ENCODE results near the gene SINHCAF.

Gene SINHCAF

DNA sequence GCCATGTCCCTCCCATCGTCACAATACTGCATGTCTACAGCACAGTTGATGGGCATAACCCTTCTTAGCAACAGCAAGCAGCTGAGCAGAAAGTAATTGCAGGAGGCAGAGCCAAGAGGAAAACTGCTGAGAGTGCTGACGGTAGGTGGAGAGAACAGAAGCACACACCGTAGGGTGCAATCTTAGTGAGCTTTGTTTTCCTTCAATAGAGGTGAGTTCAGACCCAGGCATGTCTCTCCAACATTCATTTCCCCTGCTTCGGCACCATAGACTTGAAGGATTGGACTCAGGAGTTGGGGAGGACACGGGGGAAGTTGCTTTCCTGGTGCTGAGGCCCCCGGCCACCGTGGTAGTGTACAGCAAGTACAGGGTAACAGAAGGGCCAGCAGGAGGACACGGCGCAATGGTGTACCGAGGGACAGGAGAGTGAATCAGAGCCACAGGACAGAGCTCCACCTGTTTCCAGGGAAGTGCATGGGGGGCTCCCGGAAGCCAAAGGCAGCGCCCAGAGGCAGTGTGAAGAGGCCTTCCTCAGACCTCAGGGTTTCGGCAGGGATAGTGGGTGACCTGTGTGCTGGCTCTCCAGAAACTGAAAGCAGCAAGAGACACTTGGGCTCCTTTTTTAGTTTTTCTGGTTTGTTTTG is 36.3 kb upstream of the SINHCAF start:
- TF ChIP-seq ZNF8 (CRISPR knock-in tag; IDR thresholded peaks at IDR 0.05) = no peak
- TF ChIP-seq PATZ1 (CRISPR knock-in tag; IDR thresholded peaks at IDR 0.05; ENCODE audit: borderline replicate concordance) = no peak
- TF ChIP-seq ZNF565 (CRISPR knock-in tag; conservative IDR thresholded peaks at IDR 0.05; ENCODE audit: low read depth) = no peak
- TF ChIP-seq, protein P1, sequence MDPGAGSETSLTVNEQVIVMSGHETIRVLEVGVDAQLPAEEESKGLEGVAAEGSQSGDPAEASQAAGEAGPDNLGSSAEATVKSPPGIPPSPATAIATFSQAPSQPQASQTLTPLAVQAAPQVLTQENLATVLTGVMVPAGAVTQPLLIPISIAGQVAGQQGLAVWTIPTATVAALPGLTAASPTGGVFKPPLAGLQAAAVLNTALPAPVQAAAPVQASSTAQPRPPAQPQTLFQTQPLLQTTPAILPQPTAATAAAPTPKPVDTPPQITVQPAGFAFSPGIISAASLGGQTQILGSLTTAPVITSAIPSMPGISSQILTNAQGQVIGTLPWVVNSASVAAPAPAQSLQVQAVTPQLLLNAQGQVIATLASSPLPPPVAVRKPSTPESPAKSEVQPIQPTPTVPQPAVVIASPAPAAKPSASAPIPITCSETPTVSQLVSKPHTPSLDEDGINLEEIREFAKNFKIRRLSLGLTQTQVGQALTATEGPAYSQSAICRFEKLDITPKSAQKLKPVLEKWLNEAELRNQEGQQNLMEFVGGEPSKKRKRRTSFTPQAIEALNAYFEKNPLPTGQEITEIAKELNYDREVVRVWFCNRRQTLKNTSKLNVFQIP (CRISPR knock-in tag; IDR thresholded peaks at IDR 0.05; ENCODE audit: borderline replicate concordance, low read depth) = no peak
- TF ChIP-seq SNAI2 (CRISPR knock-in tag; IDR thresholded peaks at IDR 0.05) = no peak
- no peak for TF ChIP-seq ISL1 (CRISPR knock-in tag; IDR thresholded peaks at IDR 0.05)
- TF ChIP-seq TCF4 (CRISPR knock-in tag; IDR thresholded peaks at IDR 0.05; ENCODE audit: borderline replicate concordance) = no peak
- TF ChIP-seq ESRRG (CRISPR knock-in tag; IDR thresholded peaks at IDR 0.05) = no peak
- TF ChIP-seq CREB5 (CRISPR knock-in tag; IDR thresholded peaks at IDR 0.05; ENCODE audit: low read depth) = no peak
- TF ChIP-seq TOX (CRISPR knock-in tag; IDR thresholded peaks at IDR 0.05; ENCODE audit: borderline replicate concordance) = no peak
- no peak for TF ChIP-seq ZFP3 (CRISPR knock-in tag; IDR thresholded peaks at IDR 0.05)
- no peak for TF ChIP-seq CSRNP3 (CRISPR knock-in tag; IDR thresholded peaks at IDR 0.05)
- TF ChIP-seq TSHZ2 (CRISPR knock-in tag; IDR thresholded peaks at IDR 0.05) = no peak
- no peak for TF ChIP-seq ARNTL (CRISPR knock-in tag; IDR thresholded peaks at IDR 0.05; ENCODE audit: borderline replicate concordance, low read depth)
- TF ChIP-seq OSR1 (CRISPR knock-in tag; IDR thresholded peaks at IDR 0.05) = no peak
- TF ChIP-seq RARB (CRISPR knock-in tag; IDR thresholded peaks at IDR 0.05) = no peak
- no peak for TF ChIP-seq PPARA (CRISPR knock-in tag; IDR thresholded peaks at IDR 0.05; ENCODE audit: borderline replicate concordance)
- ATAC-seq = no peak; the same call in 2 of the 3 replicates

- no peak for ATAC-seq
- TF ChIP-seq RARB (CRISPR knock-in tag; IDR thresholded peaks at IDR 0.05) (no peak), TOX (CRISPR knock-in tag; IDR thresholded peaks at IDR 0.05; ENCODE audit: borderline replicate concordance) (no peak), ZNF70 (CRISPR knock-in tag; IDR thresholded peaks at IDR 0.05) (no peak), ZNF565 (CRISPR knock-in tag; conservative IDR thresholded peaks at IDR 0.05; ENCODE audit: low read depth) (no peak), ARNTL (CRISPR knock-in tag; IDR thresholded peaks at IDR 0.05; ENCODE audit: borderline replicate concordance, low read depth) (no peak), ZC3H10 (CRISPR knock-in tag; IDR thresholded peaks at IDR 0.05) (no peak), GLIS3 (CRISPR knock-in tag; IDR thresholded peaks at IDR 0.05) (no peak), ESRRG (CRISPR knock-in tag; IDR thresholded peaks at IDR 0.05) (no peak), OSR1 (CRISPR knock-in tag; IDR thresholded peaks at IDR 0.05) (no peak), CREB5 (CRISPR knock-in tag; IDR thresholded peaks at IDR 0.05; ENCODE audit: low read depth) (no peak), ZFP3 (CRISPR knock-in tag; IDR thresholded peaks at IDR 0.05) (no peak), ZNF8 (CRISPR knock-in tag; IDR thresholded peaks at IDR 0.05) (no peak), BACH2 (CRISPR knock-in tag; IDR thresholded peaks at IDR 0.05; ENCODE audit: borderline replicate concordance) (no peak), CSDC2 (CRISPR knock-in tag; IDR thresholded peaks at IDR 0.05) (no peak), PPARA (CRISPR knock-in tag; IDR thresholded peaks at IDR 0.05; ENCODE audit: borderline replicate concordance) (no peak), CSRNP3 (CRISPR knock-in tag; IDR thresholded peaks at IDR 0.05) (no peak), TCF4 (CRISPR knock-in tag; IDR thresholded peaks at IDR 0.05; ENCODE audit: borderline replicate concordance) (no peak), ISL1 (CRISPR knock-in tag; IDR thresholded peaks at IDR 0.05) (no peak)
- TF ChIP-seq, protein P1 (CRISPR knock-in tag; IDR thresholded peaks at IDR 0.05; ENCODE audit: borderline replicate concordance, low read depth) = no peak
Measured at GRCh38 chr12:31361730-31362114, 35.8 kb upstream of the SINHCAF start.

Measured in SK-N-SH treated with all-trans-retinoic acid at 6 μM for 48 hours (cell line).